ENCODE data around the gene NR3C2.

The NR3C2 gene

DNA sequence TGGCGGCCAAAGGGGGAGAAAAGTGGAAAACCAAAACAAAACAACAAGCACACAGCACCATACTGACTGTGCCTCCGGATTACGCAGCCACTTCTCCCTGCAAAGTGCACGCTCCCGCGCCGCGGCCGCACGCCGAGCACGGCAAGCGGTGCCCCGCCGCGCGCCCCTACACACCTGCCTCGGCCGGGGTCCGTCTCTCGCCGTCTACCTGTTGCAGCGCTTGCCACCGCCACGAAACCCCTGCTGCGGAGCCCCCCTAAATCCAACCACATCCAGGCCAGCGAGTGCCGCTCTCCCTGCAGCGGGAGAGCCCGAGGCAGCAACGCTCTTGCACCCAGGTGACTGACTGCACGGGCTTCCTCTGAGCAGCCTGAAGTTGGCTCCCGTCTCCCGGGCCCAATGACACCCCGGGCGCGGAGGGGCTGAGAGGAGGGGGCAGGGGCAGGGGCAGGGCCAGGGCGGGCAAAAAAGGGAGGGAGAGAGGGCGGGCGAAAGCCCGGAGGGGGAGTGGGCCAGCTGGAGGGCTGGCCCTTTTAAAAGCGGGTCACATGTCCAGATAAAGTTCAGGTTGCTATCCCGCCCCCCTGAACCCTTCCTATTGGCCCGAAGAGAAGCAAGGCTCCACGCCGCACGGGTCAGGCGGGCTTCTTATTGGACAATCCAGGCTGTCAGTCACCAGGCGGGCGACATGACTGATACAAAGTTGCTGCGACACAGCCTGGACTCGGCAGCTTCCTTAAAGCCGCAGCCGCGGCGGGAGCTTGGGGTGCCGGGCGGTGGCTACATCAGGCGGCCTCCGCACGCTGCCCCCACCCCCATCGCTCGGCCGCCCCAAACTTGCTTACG lies at the start of gene NR3C2:
NR3C2 (minus strand) TSS at position 429 of the 846 bp plus-strand sequence.
- DNase-seq (ENCODE audit: low read depth), result peak; percentile 97

DNA sequence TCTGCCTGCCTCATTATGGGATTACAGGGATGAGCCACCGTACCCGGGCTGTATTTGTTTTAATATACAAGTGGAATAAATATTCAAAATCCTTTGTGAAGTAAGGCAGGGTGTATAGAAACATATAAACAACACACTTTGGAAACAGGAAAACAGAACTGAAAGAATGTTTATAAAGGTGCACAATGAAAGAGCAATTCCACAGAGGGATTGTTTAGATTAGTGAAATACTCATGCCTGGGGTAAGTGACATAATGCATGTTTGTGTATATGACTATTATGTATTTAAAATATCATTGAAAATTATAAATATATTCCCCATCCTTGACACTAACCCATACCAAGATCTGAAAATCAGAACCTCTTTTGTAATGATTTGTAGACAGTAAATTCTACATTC lies 45.0 kb upstream of the NR3C2 start:
- peak; percentile 58 for DNase-seq (ENCODE audit: low read depth)

DNA sequence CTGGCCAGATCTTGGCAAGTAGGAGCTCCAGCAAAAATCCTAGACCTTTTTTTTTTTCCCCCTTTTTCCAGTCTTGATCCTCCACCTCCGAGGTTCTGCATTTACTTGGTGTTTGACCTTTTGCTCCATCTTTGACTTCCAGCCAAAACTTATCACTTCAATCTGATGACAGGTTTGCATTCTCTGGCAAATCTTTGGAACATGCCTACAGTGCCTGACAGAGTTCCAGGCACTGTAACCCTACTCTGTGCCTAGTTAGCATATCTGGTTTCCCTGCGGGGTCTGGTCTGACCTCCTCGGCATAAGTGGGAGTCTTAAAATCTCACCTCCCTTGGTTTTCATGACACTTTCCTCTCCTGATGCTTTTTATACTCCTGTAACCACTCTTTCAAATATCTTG lies 39.4 kb upstream of the NR3C2 start:
- no peak for DNase-seq (ENCODE audit: low read depth)

DNA sequence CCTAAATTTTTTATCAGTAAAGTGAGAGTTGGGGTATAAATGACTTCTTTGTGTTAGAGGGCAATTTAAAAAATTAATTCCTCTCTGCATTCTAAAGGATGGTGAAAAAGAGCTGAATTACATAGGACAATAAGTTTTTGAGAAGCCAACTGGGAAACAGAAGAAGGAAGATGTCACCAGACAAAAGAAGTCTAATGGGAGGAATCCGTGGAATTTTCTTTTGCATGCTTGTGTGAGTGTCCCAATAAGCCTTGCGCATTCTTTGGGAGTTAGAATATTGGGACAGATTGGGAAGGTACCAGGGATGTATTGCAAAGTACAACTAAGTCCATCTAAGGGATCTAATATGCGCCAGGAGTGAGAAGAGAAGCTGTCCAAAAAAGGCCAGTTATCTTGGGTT lies 35.1 kb upstream of the NR3C2 start:
- DNase-seq (ENCODE audit: low read depth), result no peak

DNA sequence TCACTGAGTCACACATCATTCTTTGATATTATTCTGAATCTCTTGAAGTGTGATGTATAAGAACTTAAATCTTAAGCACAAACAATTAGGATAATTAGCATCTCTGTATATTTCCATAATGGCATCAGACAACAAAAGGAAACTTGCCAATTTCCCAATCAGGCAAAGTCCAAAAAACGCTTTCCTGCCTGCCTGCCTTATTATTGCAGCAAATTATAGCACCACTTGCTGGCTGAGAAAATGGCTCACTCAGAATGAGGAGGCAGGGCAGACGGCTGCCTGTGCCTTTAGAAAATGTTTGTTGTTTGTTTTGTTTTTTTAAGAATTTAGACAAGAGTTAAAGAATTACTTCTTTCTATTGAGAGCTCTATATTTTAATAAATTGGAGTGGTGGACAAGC lies 27.7 kb upstream of the NR3C2 start:
- DNase-seq (ENCODE audit: low read depth), result no peak

DNA sequence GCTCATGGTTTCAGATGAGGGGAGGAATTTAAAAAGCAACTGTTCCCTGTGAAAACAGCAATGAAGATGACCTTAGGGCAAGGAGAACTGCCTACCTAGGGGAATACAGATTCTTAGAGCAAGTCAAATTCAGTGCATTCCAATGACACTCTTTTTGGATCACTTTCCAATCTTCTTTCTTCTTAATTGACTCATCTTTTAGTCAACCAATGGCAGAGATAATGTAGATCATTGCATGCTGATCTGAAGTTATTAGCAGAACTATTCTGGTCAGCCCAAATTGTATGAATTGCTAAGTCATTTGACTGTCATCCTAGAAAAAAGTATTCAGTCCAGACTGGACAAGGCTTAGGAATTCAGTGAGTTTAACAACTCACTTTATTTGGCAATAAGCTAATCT lies 12.6 kb upstream of the NR3C2 start:
- DNase-seq (ENCODE audit: low read depth), result peak; percentile 60

DNA sequence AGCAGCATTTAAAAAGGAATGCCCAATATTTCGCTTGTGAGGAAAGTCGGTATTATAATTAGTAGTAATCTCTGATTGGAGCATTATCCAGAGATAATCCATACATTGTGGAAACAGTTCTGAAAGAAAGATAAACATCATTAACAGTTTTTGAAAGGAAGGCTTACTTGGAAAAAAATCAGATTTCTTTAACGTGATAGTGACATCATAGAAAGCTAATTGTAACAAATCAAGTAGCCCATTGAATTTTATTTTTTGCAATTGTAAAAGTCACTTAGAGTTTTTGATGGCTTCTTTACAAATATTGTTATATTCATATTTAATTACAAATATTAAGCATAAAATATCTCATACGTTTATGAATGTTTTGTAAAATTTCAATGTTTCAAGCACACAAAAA lies 11.6 kb upstream of the NR3C2 start:
- DNase-seq (ENCODE audit: low read depth), result no peak

DNA sequence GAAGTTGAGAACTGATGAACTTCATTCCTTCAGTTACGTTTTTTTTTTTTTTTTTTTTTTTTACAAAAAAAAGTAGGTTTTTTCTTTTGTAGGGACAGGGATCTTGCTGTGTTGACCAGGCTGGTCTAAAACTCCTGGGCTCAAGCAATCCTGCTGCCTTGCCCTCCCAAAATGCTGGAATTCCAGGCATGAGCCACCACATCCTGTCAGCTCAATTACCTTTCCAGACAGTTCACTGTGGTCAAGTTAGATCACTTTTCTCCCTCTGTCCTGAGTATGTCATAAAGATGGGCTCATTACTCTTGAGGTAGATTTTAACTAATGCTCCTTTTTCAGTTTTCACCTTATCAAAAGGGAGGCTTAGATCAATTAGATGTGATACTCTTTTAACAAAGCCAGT lies 10.8 kb upstream of the NR3C2 start:
- peak; percentile 29 for DNase-seq (ENCODE audit: low read depth)

DNA sequence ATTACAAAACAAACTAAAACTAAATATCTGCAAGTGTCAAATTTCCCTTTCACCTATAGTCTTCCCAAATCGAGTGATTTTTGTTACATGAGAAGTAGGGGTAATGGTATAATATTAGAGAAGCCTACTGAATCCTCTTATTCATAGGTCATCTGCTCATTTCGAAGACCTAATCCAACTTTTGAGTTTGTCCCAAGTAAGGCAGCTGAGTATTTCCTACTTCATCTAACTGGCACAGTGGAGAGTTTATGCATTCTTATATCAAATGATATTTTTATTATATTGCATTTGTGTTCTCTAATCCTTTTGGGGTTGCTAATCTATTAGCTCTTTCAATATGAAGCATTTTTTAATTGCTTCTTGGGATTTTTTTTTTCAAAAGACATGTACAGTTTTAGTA lies 7.7 kb upstream of the NR3C2 start:
- DNase-seq (ENCODE audit: low read depth), result no peak

DNA sequence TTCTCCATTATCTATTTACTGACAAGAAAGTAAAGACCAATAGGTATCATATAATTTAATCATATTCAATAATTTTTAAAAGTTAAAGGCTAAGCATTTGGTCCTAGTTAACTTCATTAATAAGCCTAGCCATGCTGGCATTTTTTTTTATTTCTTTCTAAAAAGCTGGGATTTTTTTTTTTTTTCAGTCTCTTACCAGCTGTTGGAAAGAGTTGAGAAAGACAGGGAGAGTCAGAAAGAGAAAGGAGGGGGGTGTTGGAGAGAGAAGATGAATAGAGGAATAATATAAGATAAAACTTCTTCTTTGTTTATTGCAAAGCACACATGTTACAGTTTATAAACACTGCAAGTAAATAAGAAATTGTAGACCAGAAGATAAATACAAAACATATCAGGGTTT lies 5.9 kb upstream of the NR3C2 start:
- no peak for DNase-seq (ENCODE audit: low read depth)

DNA sequence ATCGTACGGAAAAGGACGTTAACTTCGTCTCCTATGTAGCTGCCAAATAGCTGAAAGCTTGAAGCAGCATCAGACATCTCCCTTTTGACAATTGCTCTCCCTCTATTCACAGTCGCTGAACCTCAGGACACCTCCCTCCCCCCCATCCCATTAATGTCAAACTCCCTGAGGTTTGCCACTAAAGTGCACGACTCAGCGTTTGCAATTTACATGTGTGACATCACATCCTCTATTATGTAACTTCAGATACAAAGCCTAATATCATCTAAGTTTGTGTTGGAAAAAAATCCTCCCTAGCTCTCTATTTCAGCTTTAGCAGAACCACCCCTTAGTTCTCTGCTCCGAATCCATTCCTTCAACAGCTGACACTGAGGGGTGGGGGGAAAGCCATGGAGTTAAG lies 5.5 kb upstream of the NR3C2 start:
- DNase-seq (ENCODE audit: low read depth), result peak; percentile 30

DNA sequence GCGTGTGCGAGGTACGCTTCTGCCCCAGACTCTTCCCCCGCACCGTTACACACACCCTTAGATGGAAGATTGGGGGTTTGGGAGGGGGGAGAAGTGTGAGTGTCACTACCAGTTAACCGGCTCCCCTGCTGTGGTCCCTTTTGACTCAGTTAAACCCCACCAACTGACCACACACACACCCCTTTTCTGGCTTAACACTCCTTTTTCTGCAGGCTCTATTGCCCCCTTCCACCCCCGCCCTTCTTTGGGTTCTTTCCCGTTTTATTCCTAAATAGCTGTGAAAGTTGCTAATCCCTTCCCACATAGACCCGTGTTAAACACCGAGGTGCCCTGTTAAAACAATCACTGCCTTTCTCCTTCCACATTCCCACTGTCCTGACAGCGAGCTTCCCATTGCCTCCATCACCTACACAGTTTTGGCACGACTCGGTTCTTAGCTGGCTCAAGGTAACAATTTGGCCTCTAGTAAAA lies 3.7 kb upstream of the NR3C2 start:
- DNase-seq (ENCODE audit: low read depth), result peak; percentile 8

DNA sequence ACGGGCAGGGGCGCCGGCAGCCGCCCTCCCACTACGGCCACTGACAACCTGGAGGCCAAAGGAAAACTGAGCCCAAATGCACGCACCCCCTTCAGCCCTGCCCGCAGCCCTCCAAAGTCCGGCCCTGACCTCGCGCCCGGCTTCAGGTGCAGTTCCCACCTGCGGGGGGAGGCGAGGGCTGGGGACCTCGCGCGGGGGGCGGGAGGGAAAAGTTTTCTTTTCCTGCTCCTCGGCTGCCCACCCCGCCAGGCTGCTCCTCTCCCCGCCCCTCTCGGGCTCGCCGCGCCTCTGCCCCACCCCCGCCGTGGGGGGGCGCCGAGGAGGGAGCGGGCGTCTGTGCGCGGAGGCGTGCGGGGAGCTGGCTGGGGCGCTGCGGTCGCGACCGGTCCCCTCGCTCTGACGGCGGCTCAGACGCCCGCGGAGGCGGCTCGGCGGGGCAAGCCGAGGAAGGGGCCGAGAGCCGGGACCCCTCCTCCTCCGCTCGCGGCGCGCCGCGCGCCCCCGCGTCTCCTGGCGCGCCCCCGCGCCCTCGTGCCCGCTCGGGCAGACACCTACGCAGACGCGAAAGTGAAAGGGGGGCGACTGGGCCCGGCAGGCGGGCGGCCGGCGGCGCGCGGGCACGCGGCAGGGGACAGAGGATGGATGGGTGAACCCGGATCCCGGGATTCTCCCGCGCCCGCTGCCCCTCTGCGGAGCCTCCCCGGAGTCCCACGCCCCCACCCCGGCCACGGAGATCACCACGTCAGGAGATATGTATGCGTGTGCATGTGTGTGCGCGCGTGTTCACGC lies 3.1 kb upstream of the NR3C2 start:
- DNase-seq (ENCODE audit: low read depth), result peak; percentile 39

DNA sequence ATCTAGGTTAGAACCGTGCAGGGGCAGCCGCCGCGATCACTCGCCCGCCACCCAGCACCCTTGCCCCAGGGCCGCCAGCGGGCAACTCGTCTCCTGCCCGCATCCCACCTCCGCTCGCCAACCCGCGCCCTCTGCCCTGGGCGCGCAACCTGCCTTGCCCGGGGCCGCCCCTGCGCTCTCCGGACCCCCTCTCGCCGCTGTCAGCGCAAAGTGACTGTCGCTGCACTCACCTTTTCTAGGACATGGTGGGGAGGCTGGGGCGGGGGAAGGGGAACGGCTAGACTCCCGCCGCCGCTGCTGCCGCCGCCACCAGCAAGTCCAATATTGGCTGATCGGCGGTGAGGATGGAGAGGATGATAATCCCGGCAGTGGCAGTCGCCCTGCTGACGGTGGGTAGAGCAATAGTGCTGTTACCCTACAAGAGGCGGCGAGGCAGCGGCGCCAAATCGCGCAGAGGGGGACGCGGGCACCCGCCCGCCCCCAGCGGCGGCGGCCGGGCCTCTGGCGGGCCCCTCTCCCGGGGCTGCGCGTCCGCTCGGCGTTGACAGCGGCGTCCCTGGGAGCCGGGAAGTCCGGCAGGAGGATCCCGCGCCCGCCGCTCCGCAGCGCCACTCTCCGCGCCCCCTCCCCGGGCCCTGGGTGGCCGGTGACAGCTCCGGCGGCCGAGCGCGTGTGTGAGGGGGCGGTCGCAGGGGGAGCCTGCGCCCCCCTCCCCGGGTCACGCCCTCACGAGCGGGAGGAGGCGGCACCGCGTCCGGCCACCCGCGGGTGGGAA lies 2.3 kb upstream of the NR3C2 start:
- DNase-seq (ENCODE audit: low read depth), result peak; percentile 39

DNA sequence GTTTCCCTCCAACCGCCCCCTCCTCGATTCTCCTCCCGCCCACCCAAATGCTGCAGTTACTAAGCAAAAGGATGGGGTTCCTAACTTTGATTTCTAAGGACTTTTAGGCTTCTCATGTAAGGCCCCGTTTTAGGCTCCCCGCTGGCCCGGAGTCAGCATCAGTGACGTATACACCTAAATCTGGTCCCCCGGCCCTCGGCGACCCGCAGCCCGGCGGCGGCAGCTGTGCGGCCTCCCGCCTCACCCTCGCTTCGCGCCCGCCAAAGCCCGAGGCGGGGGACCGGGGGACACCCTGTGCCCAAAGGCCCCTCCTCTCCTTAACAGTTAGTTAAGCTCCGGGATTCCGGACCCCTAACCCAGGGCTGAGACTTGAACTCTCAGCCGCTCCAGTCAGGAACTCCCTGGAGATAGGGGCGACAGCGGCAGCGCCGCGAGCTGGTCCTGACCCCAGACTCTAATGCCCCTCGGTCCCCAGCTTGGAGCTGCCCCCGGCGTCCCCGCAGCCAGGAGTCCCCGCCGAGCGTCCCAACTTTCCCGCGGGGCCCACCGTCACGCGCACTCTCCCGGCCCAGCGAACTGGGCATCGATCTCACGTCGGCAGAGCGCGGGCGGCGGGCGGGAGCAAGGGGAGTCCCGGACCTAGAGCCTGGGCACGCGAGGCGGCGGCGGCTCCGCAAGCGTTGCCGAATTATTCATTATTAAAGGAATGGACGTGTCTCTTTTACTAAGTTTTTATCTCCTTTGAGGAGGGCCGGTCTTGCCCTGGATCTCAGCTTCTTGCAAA lies 1.5 kb upstream of the NR3C2 start:
- peak; percentile 32 for DNase-seq (ENCODE audit: low read depth)

DNA sequence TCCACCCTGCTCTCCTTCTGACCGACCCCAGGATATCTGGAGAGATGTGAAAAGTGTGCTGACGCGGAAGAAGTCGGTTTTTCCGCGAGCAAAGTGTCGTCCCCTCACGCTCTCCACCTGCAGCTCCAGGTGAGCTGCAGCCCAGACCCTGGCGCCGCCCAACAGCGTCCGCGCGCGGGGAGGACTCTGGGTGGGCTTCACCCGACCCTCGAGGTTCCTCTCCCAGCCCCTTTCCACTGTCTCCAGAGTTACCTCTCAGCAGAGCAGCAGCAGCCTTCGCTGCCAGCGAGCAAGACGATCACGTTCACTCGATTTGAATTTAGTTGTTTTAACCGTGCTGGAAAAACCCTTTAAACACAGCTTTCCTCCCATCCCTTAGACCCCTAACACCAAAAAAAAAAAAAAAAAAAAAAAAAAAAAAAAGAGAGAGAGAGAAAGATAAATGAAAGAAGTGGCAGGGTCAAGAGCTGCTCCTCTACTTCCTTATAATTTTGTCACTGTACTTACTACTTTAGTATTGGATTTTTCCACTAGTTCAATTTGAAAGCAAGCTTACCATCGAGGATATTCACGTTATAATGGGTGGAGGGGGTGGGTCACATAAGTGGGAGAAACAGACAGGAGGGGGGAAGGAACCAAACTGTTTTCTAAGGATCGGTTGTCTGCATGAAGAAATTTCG lies 758 bp upstream of the NR3C2 start:
- peak; percentile 37 for DNase-seq (ENCODE audit: low read depth)

DNA sequence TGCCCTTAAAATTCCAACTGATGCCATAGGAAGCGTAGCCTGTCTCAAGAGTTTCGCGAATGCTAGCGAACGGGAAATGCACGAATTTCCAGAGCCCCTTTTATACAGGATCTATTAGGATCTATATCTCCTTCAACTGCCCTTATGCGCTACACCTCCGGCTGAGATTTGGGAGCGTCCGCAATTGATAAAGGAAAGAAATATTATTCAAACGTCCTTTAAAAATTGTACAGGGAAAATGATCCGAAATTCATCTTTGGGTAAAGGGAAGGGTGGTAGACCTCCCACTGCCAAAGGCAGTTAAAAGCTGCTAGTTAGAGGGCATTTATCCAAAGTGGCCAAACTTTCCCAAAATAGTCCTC lies 609 bp downstream of the NR3C2 start:
- peak; percentile 23 for DNase-seq (ENCODE audit: low read depth)

DNA sequence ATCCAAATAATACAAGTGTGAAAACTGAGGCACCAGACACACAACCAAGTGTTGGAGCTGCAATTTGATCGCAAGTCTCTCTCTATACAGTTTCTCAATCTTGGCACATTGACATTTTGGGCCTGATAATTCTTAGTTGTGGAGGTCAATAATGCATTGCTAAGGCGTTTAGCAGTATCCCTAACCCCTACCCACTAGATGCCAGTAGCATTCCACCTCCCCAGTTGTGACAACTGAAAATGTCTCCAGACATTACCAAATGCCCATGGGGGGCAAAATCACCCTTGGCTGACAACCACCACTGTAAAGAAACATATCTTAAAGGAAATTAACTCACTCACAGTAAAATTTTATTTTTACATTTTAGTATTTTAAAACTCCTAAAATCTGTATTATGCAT lies 4.2 kb downstream of the NR3C2 start:
- peak; percentile 16 for DNase-seq (ENCODE audit: low read depth)

DNA sequence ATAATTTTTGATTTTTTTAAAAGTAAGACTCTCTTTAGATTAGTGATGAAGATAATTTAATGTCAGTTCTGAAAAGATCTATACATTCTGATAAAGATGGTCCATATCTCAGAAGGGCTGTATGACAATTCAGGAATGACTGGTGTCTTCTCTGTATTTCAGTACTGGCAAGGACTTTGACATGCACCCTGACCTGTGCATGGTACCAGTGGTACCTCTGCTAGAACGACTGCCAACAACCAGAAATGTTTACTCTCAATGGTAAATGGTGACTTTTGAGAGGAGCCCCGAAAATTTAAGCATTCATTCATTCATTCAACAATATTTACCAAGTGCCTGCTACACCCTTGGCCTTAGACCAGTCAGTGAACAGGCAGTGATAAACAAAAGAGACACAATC lies 4.8 kb downstream of the NR3C2 start:
- no peak for DNase-seq (ENCODE audit: low read depth)

DNA sequence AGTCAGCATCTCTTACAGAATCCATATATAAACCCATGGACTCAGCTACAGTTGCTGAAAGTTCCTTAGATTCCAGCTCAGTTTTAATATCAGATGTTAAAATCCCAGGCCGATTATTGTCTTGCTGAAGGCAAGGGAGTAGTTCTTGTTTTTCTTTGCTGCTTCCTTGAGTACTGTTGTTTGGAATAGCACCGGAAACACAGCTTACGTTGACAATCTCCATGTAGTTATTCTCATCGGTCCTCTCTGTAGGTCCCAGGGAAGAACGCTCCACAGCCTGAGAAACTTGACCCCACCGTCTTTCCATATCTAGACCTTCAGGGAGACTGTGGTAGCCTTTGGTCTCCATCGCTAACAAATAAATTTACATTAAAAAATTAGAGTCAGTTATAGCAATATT lies 5.7 kb downstream of the NR3C2 start:
- no peak for DNase-seq (ENCODE audit: low read depth)
